GM12878 (cell line): ENCODE measurements around the gene SMIM14. TPM values are rescaled to one million over a fixed set of nuclear protein-coding genes. Genes with fewer than 3 reads are reported as not detected.

Experiments used
- ATF7 ChIP-seq: fragments of 450-650 bp; IDR thresholded peaks from 2 replicates; pipeline ENCODE4 v1.6.1; 2016; ENCODE audit warnings: low read depth, mild to moderate bottlenecking
- BCL11A ChIP-seq: IDR thresholded peaks from 2 replicates; pipeline ENCODE4 v1.6.1; 2011; ENCODE audit warnings: low read depth, low read length
- CHD2 ChIP-seq: IDR thresholded peaks from 2 replicates; pipeline ENCODE4 v1.6.1; 2011; ENCODE audit warnings: low read depth, low read length, improper control_type of control experiment, borderline replicate concordance
- CHD4 ChIP-seq: fragments of 200-600 bp; sonication (generic); IDR thresholded peaks from 2 replicates; pipeline ENCODE4 v1.6.1; 2016; ENCODE audit warnings: mild to moderate bottlenecking
- CUX1 ChIP-seq: IDR thresholded peaks from 2 replicates; pipeline ENCODE4 v1.6.1; 2012; ENCODE audit warnings: improper control_type of control experiment, low read depth, low read length; ENCODE audit not compliant: insufficient replicate concordance
- EED ChIP-seq: sonication (generic); IDR thresholded peaks from 2 replicates; pipeline ENCODE4 v1.6.1; 2016; ENCODE audit warnings: antibody characterized with exemption, low read depth
- FOXM1 ChIP-seq: IDR thresholded peaks from 2 replicates; pipeline ENCODE4 v1.6.1; 2012; ENCODE audit warnings: low read depth, mild to moderate bottlenecking, inconsistent platforms, low read length, moderate library complexity
- MEF2A ChIP-seq: IDR thresholded peaks from 2 replicates; pipeline ENCODE4 v1.6.1; 2011; ENCODE audit warnings: low read depth, mild to moderate bottlenecking, low read length, moderate library complexity; ENCODE audit not compliant: insufficient read depth
- NFIC ChIP-seq: IDR thresholded peaks from 2 replicates; pipeline ENCODE4 v1.6.1; 2012; ENCODE audit warnings: low read depth, mild to moderate bottlenecking, inconsistent platforms, low read length, moderate library complexity
- PAX5 ChIP-seq: IDR thresholded peaks from 2 replicates; pipeline ENCODE4 v1.6.1; 2011; ENCODE audit warnings: low read depth, low read length, borderline replicate concordance
- PKNOX1 ChIP-seq: fragments of 450-650 bp; IDR thresholded peaks from 2 replicates; pipeline ENCODE4 v1.6.1; 2016; ENCODE audit warnings: mild to moderate bottlenecking
- SMC3 ChIP-seq: IDR thresholded peaks from 2 replicates; pipeline ENCODE4 v1.6.1; 2011; ENCODE audit warnings: low read length, improper control_type of control experiment, borderline replicate concordance
- SPI1 ChIP-seq: IDR thresholded peaks from 2 replicates; pipeline ENCODE4 v1.6.1; 2011; ENCODE audit warnings: low read depth, mild to moderate bottlenecking, low read length, moderate library complexity, borderline replicate concordance; ENCODE audit not compliant: insufficient read depth
- TAF1 ChIP-seq: IDR thresholded peaks from 2 replicates; pipeline ENCODE4 v1.6.1; 2011; ENCODE audit warnings: mild to moderate bottlenecking, low read depth, low read length, borderline replicate concordance
- TBL1XR1 ChIP-seq: IDR thresholded peaks from 2 replicates; pipeline ENCODE4 v1.6.1; 2012; ENCODE audit warnings: low read depth, low read length, improper control_type of control experiment
- TCF12 ChIP-seq: IDR thresholded peaks from 2 replicates; pipeline ENCODE4 v1.6.1; 2011; ENCODE audit warnings: low read depth, mild to moderate bottlenecking, low read length
- ZBTB33 ChIP-seq: fragments of 450-650 bp; IDR thresholded peaks from 2 replicates; pipeline ENCODE4 v1.6.1; 2017; ENCODE audit warnings: mild to moderate bottlenecking
- ZNF384 ChIP-seq: IDR thresholded peaks from 2 replicates; pipeline ENCODE4 v1.6.1; 2012; ENCODE audit warnings: low read depth, mild to moderate bottlenecking, low read length, improper control_type of control experiment, borderline replicate concordance
- polyA plus RNA-seq, 11 experiments: library from polyadenylated mRNA; depleted of rRNA in 4 of 11; unstranded in 6 of 11; stranded (reverse) in 5 of 11; fragments of >200 nt; fragmentation: Nextera tagmentation in 4 of 11; fragmentation: Illumina TruSeq in 1 of 11; extraction: Ambion mirVana in 4 of 11; extraction: Trizol in 1 of 11; gene quantifications; 1 replicate in 1 of 11; 2 replicates in 10 of 11; pipeline versions ENCODE4 v1.2.1 to v1.2.3, GENCODE V29; 2011 to 2016; ENCODE audit warnings: inconsistent platforms in 2 of 11, missing spikeins in 2 of 11, low read depth in 1 of 11
- total RNA-seq, 4 experiments: library from RNA; depleted of rRNA in 3 of 4; stranded (reverse); fragments of >200 nt in 3 of 4; fragmentation: Illumina TruSeq in 1 of 4; extraction: Trizol in 1 of 4; gene quantifications; 2 replicates each; pipeline versions ENCODE4 v1.2.1 to v1.2.3, GENCODE V29; 2013 to 2021

The SMIM14 gene
- total and polyA plus RNA-seq, 10 of the 15 experiments (the other 5 are each of a cell fraction or from before 2014, with no cell fraction given), result 125 to 671 (median 188) TPM

- TF ChIP-seq CUX1 (peak; percentile 65), MEF2A (0 out of 2 replicates have a peak, but pooled peaks have one; percentile 75), TCF12 (peak; percentile 53; the same call in 1 of the 2 replicates), FOXM1 (peak; percentile 63), CHD4 (no peak), TBL1XR1 (peak; percentile 71; the same call in 1 of the 2 replicates), EED (no peak), TAF1 (peak; percentile 77; the same call in 1 of the 2 replicates), BCL11A (0 out of 2 replicates have a peak, but pooled peaks have one; percentile 8), PKNOX1 (peak; percentile 26; the same call in 1 of the 2 replicates), SMC3 (no peak; the same call in 1 of the 2 replicates), PAX5 (0 out of 2 replicates have a peak, but pooled peaks have one; percentile 44), ZBTB33 (no peak), ATF7 (peak; percentile 77), SPI1 (peak; percentile 77), ZNF384 (peak; percentile 90), NFIC (peak; percentile 89), CHD2 (no peak)
Observed at GRCh38 chr4:39631700-39632079, 7.0 kb downstream of the SMIM14 start (continued).
